ENCODE data around the gene STK11IP.

The STK11IP gene

DNA sequence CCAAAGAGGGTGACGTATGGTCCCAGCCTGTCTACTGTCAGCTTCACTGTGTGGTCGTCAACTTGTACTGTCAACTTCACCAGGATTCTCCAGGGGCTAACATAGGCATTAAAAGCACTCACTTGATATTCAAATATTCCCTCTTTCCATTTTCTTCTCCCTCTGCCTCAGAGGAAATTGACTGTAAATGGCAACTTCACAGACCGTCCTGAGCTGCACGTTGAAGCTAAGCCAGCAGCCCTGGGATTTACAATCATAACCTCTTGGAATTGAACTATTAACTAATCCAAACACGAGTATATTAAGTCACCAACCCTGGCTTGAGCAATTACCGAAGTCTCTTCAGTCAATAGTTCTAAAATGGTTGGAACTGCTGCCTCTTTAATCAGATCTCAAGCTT, 68.3 kb downstream of the STK11IP start:
- Histone ChIP-seq H3K9me3 (ENCODE audit: control insufficient read depth, low read length) (no peaks in the 10 kb centered on the region), H3K27ac (ENCODE audit: insufficient read depth, low read depth, low read length, poor library complexity, severe bottlenecking) (no peak overlapping the region), H3K27me3 (ENCODE audit: control insufficient read depth, insufficient read depth, low read length, poor library complexity, severe bottlenecking) (no peaks in the 10 kb centered on the region), H3K4me3 (ENCODE audit: insufficient read depth, low read depth, low read length) (no peak overlapping the region), H3K4me1 (ENCODE audit: control insufficient read depth, insufficient read depth, low read length) (no peaks in the 10 kb centered on the region), H3K36me3 (ENCODE audit: control insufficient read depth, insufficient read depth, low read length) (no peaks in the 10 kb centered on the region)
- 86 to 92% methylated on average over 6 of the region's 6 CpGs for WGBS, 2 experiments
